GM21390 (cell line): ENCODE results near the gene SEMA6B.

Experiments
- ATAC-seq: cut with Tn5 transposase; IDR thresholded peaks from one replicate; pipeline ENCODE4 v1.9.1; 2021; ENCODE audit not compliant: unreplicated experiment

SEMA6B gene

GRCh38 chr19:4497770-4498389, 61.6 kb downstream of the SEMA6B start:
- ATAC-seq: no peak

GRCh38 chr19:4496304-4496703, 63.2 kb downstream of the SEMA6B start:
- ATAC-seq: no peak

GRCh38 chr19:4495471-4495870, 64.0 kb downstream of the SEMA6B start:
- ATAC-seq: no peak

GRCh38 chr19:4494691-4495064, 64.8 kb downstream of the SEMA6B start:
- no peak for ATAC-seq

GRCh38 chr19:4493929-4494690, 65.4 kb downstream of the SEMA6B start:
- ATAC-seq: no peak

- ATAC-seq: no peak
Measured at GRCh38 chr19:4493104-4493928, 66.2 kb downstream of the SEMA6B start.
